ENCODE data around the gene PSMD5. TPM values are rescaled to one million over a fixed set of nuclear protein-coding genes. Genes with fewer than 3 reads are reported as not detected.

PSMD5 gene
- total RNA-seq, 1 donor, result 49.4 TPM

- TF ChIP-seq, protein P1, sequence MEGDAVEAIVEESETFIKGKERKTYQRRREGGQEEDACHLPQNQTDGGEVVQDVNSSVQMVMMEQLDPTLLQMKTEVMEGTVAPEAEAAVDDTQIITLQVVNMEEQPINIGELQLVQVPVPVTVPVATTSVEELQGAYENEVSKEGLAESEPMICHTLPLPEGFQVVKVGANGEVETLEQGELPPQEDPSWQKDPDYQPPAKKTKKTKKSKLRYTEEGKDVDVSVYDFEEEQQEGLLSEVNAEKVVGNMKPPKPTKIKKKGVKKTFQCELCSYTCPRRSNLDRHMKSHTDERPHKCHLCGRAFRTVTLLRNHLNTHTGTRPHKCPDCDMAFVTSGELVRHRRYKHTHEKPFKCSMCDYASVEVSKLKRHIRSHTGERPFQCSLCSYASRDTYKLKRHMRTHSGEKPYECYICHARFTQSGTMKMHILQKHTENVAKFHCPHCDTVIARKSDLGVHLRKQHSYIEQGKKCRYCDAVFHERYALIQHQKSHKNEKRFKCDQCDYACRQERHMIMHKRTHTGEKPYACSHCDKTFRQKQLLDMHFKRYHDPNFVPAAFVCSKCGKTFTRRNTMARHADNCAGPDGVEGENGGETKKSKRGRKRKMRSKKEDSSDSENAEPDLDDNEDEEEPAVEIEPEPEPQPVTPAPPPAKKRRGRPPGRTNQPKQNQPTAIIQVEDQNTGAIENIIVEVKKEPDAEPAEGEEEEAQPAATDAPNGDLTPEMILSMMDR (IDR thresholded peaks at IDR 0.05; ENCODE audit: insufficient read depth, low read length), result no peak
- H3K4me3 ChIP-seq (ENCODE audit: low read depth, low read length), result no peak overlapping the region
- no peak for DNase-seq (ENCODE audit: low read depth)
These were observed 71.8 kb downstream of the PSMD5 start for GRCh38 chr9:120770931-120771330.

DNA sequence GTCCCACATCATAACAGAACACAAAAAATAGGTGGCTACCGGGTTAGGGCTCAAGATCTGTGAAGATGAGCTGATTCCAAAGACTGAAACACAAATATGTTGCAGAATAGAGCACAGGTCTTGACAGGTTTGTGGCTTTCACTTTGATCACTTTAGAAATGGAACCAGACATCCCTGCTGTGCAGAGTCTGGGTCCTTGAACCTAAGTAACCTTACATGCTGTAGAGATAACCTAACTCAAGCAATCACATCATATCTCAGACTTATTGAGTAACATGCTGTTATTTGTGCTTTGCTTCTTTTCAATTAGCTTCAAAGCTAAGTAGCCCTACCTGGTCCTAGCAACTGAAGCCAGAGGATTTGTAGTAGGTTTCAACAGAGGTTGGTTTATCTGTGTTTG lies 73.8 kb downstream of the PSMD5 start:
- DNase-seq (ENCODE audit: low read depth), result no peak
- H3K4me3 ChIP-seq (ENCODE audit: low read depth, low read length), result no peak overlapping the region
- TF ChIP-seq, protein P1 (IDR thresholded peaks at IDR 0.05; ENCODE audit: insufficient read depth, low read length), result no peak

DNA sequence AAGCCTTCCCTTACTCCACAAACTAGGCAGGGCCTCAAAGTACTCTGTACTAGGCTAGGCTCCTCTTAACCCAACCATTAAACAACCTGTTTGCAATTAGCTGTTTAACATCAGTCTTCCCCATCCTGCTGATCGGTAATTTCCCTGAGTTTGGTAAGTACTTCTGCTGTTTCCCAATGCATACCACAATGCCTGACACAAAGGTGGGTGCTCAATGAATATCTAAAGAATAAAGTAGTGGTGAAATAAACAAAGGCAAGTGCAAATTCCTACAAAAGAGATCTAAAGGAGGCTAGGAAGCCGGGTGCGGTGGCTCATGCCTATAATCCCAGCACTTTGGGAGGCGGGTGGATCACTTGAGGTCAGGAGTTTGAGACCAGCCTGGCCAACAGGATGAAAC lies 74.5 kb downstream of the PSMD5 start:
- DNase-seq (ENCODE audit: low read depth), result no peak
- TF ChIP-seq, protein P1 (IDR thresholded peaks at IDR 0.05; ENCODE audit: insufficient read depth, low read length), result no peak
- no peak overlapping the region for H3K4me3 ChIP-seq (ENCODE audit: low read depth, low read length)

GRCh38 chr9:120767451-120767850 lies 75.3 kb downstream of the PSMD5 start:
- TF ChIP-seq, protein P1 (IDR thresholded peaks at IDR 0.05; ENCODE audit: insufficient read depth, low read length), result no peak
- DNase-seq (ENCODE audit: low read depth), result no peak

More at GRCh38 chr9:120767451-120767850, 75.3 kb downstream of the PSMD5 start:
- no peak overlapping the region for H3K4me3 ChIP-seq (ENCODE audit: low read depth, low read length)

Other genes starting within 250 kb of the PSMD5 start
- gene MEGF9, start 128.5 kb downstream of the PSMD5 start, total RNA-seq (ENCODE audit: low replicate concordance), result 10.7 and 14.1 TPM in 2 replicates
- 36.8 and 51.4 TPM in 2 replicates for gene FBXW2, start 49.5 kb downstream of the PSMD5 start, total RNA-seq (ENCODE audit: low replicate concordance)
- gene PHF19, start 34.3 kb upstream of the PSMD5 start, total RNA-seq (ENCODE audit: low replicate concordance), result 10.2 and 55.7 TPM in 2 replicates
- 1.8 and 8.5 TPM in 2 replicates for gene TRAF1, start 83.9 kb upstream of the PSMD5 start, total RNA-seq (ENCODE audit: low replicate concordance)
- 2.9 and 13.8 TPM in 2 replicates for gene C5, start 207.4 kb upstream of the PSMD5 start, total RNA-seq (ENCODE audit: low replicate concordance)
- gene CNTRL, start 232.0 kb upstream of the PSMD5 start, total RNA-seq (ENCODE audit: low replicate concordance), result 11.2 and 15.2 TPM in 2 replicates

Data from fibroblast of the aortic adventitia (primary cell).